ENCODE results near the gene DYNLL2. TPM values are rescaled to one million over a fixed set of nuclear protein-coding genes. Genes with fewer than 3 reads are reported as not detected.
"Not testable (repeated sequence)": the region's sequence is repeated elsewhere in the genome, so short reads cannot be mapped to it uniquely, and the experiment has no call there.

Gene DYNLL2
- total RNA-seq, 1 donor from 2014 or later = 18.3 TPM

GRCh38 chr17:58097384-58098088 lies 14.3 kb downstream of the DYNLL2 start:
- Histone ChIP-seq H3K4me3 (ENCODE audit: low read length in 3 of 3) (no peak overlapping the region), H3K9me3 (ENCODE audit: control insufficient read depth in 3 of 3, low read length in 3 of 3) (no peaks in the 10 kb centered on the region), H3K27me3 (ENCODE audit: control insufficient read depth in 3 of 3, insufficient read depth in 3 of 3, low read length in 3 of 3) (no peaks in the 10 kb centered on the region), H3K9ac (ENCODE audit: low read depth in 1 of 3, low read length in 3 of 3) (no peak overlapping the region), H3K4me1 (ENCODE audit: control insufficient read depth in 3 of 3, insufficient read depth in 3 of 3, low read length in 3 of 3) (no peaks in the 10 kb centered on the region), H3K36me3 (ENCODE audit: control insufficient read depth in 3 of 3, insufficient read depth in 3 of 3, low read length in 3 of 3) (peaks cover 2 to 10% (median 6%) of the 10 kb centered on the region in 3 donors), H3K27ac (ENCODE audit: low read depth, low read length) (no peak overlapping the region)

DNA sequence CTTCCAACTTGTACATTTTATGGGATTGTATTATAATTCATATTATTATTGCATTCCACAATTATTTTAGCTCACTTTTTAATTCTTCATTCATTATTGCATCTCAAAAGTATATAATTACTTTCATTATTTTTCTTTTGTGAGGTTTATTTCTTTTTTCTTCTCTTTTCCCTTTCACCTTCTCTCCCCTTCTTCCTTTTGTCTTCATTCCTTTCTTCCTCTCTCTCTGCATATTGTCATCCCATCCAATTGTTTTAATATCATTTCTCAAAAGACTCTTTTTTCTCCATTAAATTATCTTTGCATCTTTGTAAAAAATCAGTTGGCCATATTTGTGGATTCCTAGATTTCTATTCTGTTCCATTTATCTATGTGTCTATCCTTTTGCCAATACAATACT lies 17.3 kb downstream of the DYNLL2 start:
- H3K4me1 ChIP-seq (ENCODE audit: control insufficient read depth in 3 of 3, insufficient read depth in 3 of 3, low read length in 3 of 3) = no peaks in the 10 kb centered on the region
- H3K27ac ChIP-seq (ENCODE audit: low read depth, low read length) = no peak overlapping the region
- H3K9me3 ChIP-seq (ENCODE audit: control insufficient read depth in 3 of 3, low read length in 3 of 3) = no peaks in the 10 kb centered on the region
- no peaks in the 10 kb centered on the region for H3K36me3 ChIP-seq (ENCODE audit: control insufficient read depth in 3 of 3, insufficient read depth in 3 of 3, low read length in 3 of 3)
- no peak overlapping the region for H3K4me3 ChIP-seq (ENCODE audit: low read length in 3 of 3)
- no peak overlapping the region for H3K9ac ChIP-seq (ENCODE audit: low read depth in 1 of 3, low read length in 3 of 3)
- no peaks in the 10 kb centered on the region for H3K27me3 ChIP-seq (ENCODE audit: control insufficient read depth in 3 of 3, insufficient read depth in 3 of 3, low read length in 3 of 3)

GRCh38 chr17:58101898-58102297 lies 18.7 kb downstream of the DYNLL2 start:
- H3K27ac ChIP-seq (ENCODE audit: low read depth, low read length); H3K27me3 ChIP-seq (ENCODE audit: control insufficient read depth in 3 of 3, insufficient read depth in 3 of 3, low read length in 3 of 3); H3K36me3 ChIP-seq (ENCODE audit: control insufficient read depth in 3 of 3, insufficient read depth in 3 of 3, low read length in 3 of 3); H3K9me3 ChIP-seq (ENCODE audit: control insufficient read depth in 3 of 3, low read length in 3 of 3); H3K4me1 ChIP-seq (ENCODE audit: control insufficient read depth in 3 of 3, insufficient read depth in 3 of 3, low read length in 3 of 3); H3K9ac ChIP-seq (ENCODE audit: low read depth in 1 of 3, low read length in 3 of 3); H3K4me3 ChIP-seq (ENCODE audit: low read length in 3 of 3): not testable (repeated sequence)

GRCh38 chr17:58105093-58105492 lies 21.9 kb downstream of the DYNLL2 start:
- no peaks in the 10 kb centered on the region for H3K27me3 ChIP-seq (ENCODE audit: control insufficient read depth in 3 of 3, insufficient read depth in 3 of 3, low read length in 3 of 3)
- H3K9ac ChIP-seq (ENCODE audit: low read depth in 1 of 3, low read length in 3 of 3) = no peak overlapping the region
- H3K27ac ChIP-seq (ENCODE audit: low read depth, low read length) = no peak overlapping the region
- H3K9me3 ChIP-seq (ENCODE audit: control insufficient read depth in 3 of 3, low read length in 3 of 3) = no peaks in the 10 kb centered on the region
- no peaks in the 10 kb centered on the region for H3K4me1 ChIP-seq (ENCODE audit: control insufficient read depth in 3 of 3, insufficient read depth in 3 of 3, low read length in 3 of 3)
- H3K36me3 ChIP-seq (ENCODE audit: control insufficient read depth in 3 of 3, insufficient read depth in 3 of 3, low read length in 3 of 3) = no peaks in the 10 kb centered on the region
- H3K4me3 ChIP-seq (ENCODE audit: low read length in 3 of 3) = no peak overlapping the region

- no peaks in the 10 kb centered on the region for H3K4me1 ChIP-seq (ENCODE audit: control insufficient read depth in 3 of 3, insufficient read depth in 3 of 3, low read length in 3 of 3)
- H3K36me3 ChIP-seq (ENCODE audit: control insufficient read depth in 3 of 3, insufficient read depth in 3 of 3, low read length in 3 of 3) = no peaks in the 10 kb centered on the region
- no peaks in the 10 kb centered on the region for H3K27me3 ChIP-seq (ENCODE audit: control insufficient read depth in 3 of 3, insufficient read depth in 3 of 3, low read length in 3 of 3)
- no peak overlapping the region for H3K9ac ChIP-seq (ENCODE audit: low read depth in 1 of 3, low read length in 3 of 3)
- no peaks in the 10 kb centered on the region for H3K9me3 ChIP-seq (ENCODE audit: control insufficient read depth in 3 of 3, low read length in 3 of 3)
- no peak overlapping the region for H3K4me3 ChIP-seq (ENCODE audit: low read length in 3 of 3)
- H3K27ac ChIP-seq (ENCODE audit: low read depth, low read length) = no peak overlapping the region
These were observed 24.1 kb downstream of the DYNLL2 start for GRCh38 chr17:58107306-58107705.

GRCh38 chr17:58109197-58109596 lies 26.0 kb downstream of the DYNLL2 start:
- Histone ChIP-seq H3K9ac (ENCODE audit: low read depth in 1 of 3, low read length in 3 of 3) (no peak overlapping the region), H3K27me3 (ENCODE audit: control insufficient read depth in 3 of 3, insufficient read depth in 3 of 3, low read length in 3 of 3) (no peaks in the 10 kb centered on the region), H3K9me3 (ENCODE audit: control insufficient read depth in 3 of 3, low read length in 3 of 3) (no peaks in the 10 kb centered on the region), H3K36me3 (ENCODE audit: control insufficient read depth in 3 of 3, insufficient read depth in 3 of 3, low read length in 3 of 3) (no peaks in the 10 kb centered on the region), H3K27ac (ENCODE audit: low read depth, low read length) (no peak overlapping the region), H3K4me3 (ENCODE audit: low read length in 3 of 3) (no peak overlapping the region), H3K4me1 (ENCODE audit: control insufficient read depth in 3 of 3, insufficient read depth in 3 of 3, low read length in 3 of 3) (peaks cover 0 to 5% (median 4%) of the 10 kb centered on the region in 3 donors)

DNA sequence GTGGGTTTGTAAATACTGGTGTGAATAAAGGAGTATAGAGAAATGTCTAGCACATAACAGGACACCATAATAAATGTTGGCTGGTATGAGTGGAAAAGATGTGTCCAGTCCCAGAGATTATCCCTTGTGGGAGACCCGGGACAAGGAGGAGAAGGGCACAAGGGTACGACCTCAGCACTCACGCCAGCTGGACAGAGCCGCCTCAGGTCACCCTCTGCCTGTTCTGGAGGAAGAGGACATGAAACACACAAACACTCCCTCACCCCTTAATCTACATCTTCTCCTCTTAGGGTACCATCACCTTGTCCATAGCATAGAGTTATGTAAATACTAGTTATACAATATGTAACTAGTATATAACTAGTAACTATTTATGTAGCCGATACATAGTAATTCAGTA lies 26.8 kb downstream of the DYNLL2 start:
- Histone ChIP-seq H3K4me1 (ENCODE audit: control insufficient read depth in 3 of 3, insufficient read depth in 3 of 3, low read length in 3 of 3) (peaks cover 0 to 5% (median 4%) of the 10 kb centered on the region in 3 donors), H3K4me3 (ENCODE audit: low read length in 3 of 3) (no peak overlapping the region), H3K27ac (ENCODE audit: low read depth, low read length) (no peak overlapping the region), H3K27me3 (ENCODE audit: control insufficient read depth in 3 of 3, insufficient read depth in 3 of 3, low read length in 3 of 3) (no peaks in the 10 kb centered on the region), H3K9ac (ENCODE audit: low read depth in 1 of 3, low read length in 3 of 3) (no peak overlapping the region), H3K9me3 (ENCODE audit: control insufficient read depth in 3 of 3, low read length in 3 of 3) (no peaks in the 10 kb centered on the region), H3K36me3 (ENCODE audit: control insufficient read depth in 3 of 3, insufficient read depth in 3 of 3, low read length in 3 of 3) (no peaks in the 10 kb centered on the region)

GRCh38 chr17:58111676-58112075 lies 28.5 kb downstream of the DYNLL2 start:
- no peak overlapping the region for H3K9ac ChIP-seq (ENCODE audit: low read depth in 1 of 3, low read length in 3 of 3)
- no peaks in the 10 kb centered on the region for H3K9me3 ChIP-seq (ENCODE audit: control insufficient read depth in 3 of 3, low read length in 3 of 3)
- peaks cover 0 to 5% (median 4%) of the 10 kb centered on the region in 3 donors for H3K4me1 ChIP-seq (ENCODE audit: control insufficient read depth in 3 of 3, insufficient read depth in 3 of 3, low read length in 3 of 3)
- peaks cover 5 to 7% (median 6%) of the 10 kb centered on the region in 3 donors for H3K27me3 ChIP-seq (ENCODE audit: control insufficient read depth in 3 of 3, insufficient read depth in 3 of 3, low read length in 3 of 3)
- no peak overlapping the region for H3K4me3 ChIP-seq (ENCODE audit: low read length in 3 of 3)
- no peak overlapping the region for H3K27ac ChIP-seq (ENCODE audit: low read depth, low read length)
- no peaks in the 10 kb centered on the region for H3K36me3 ChIP-seq (ENCODE audit: control insufficient read depth in 3 of 3, insufficient read depth in 3 of 3, low read length in 3 of 3)

- H3K9ac ChIP-seq (ENCODE audit: low read depth in 1 of 3, low read length in 3 of 3) = no peak overlapping the region
- H3K27ac ChIP-seq (ENCODE audit: low read depth, low read length) = no peak overlapping the region
- H3K4me1 ChIP-seq (ENCODE audit: control insufficient read depth in 3 of 3, insufficient read depth in 3 of 3, low read length in 3 of 3) = peaks cover 0 to 5% (median 4%) of the 10 kb centered on the region in 3 donors
- peaks cover 5 to 10% (median 7%) of the 10 kb centered on the region in 3 donors for H3K27me3 ChIP-seq (ENCODE audit: control insufficient read depth in 3 of 3, insufficient read depth in 3 of 3, low read length in 3 of 3)
- H3K36me3 ChIP-seq (ENCODE audit: control insufficient read depth in 3 of 3, insufficient read depth in 3 of 3, low read length in 3 of 3) = no peaks in the 10 kb centered on the region
- H3K9me3 ChIP-seq (ENCODE audit: control insufficient read depth in 3 of 3, low read length in 3 of 3) = no peaks in the 10 kb centered on the region
- H3K4me3 ChIP-seq (ENCODE audit: low read length in 3 of 3) = peak overlapping the region in 1 of 3 donors; percentile 1
These were observed 29.9 kb downstream of the DYNLL2 start for GRCh38 chr17:58112970-58113631.

- peaks cover 0 to 5% (median 4%) of the 10 kb centered on the region in 3 donors for H3K4me1 ChIP-seq (ENCODE audit: control insufficient read depth in 3 of 3, insufficient read depth in 3 of 3, low read length in 3 of 3)
- H3K9ac ChIP-seq (ENCODE audit: low read depth in 1 of 3, low read length in 3 of 3) = no peak overlapping the region
- no peaks in the 10 kb centered on the region for H3K9me3 ChIP-seq (ENCODE audit: control insufficient read depth in 3 of 3, low read length in 3 of 3)
- no peak overlapping the region for H3K4me3 ChIP-seq (ENCODE audit: low read length in 3 of 3)
- H3K27me3 ChIP-seq (ENCODE audit: control insufficient read depth in 3 of 3, insufficient read depth in 3 of 3, low read length in 3 of 3) = peaks cover 5 to 10% (median 7%) of the 10 kb centered on the region in 3 donors
- no peaks in the 10 kb centered on the region for H3K36me3 ChIP-seq (ENCODE audit: control insufficient read depth in 3 of 3, insufficient read depth in 3 of 3, low read length in 3 of 3)
- H3K27ac ChIP-seq (ENCODE audit: low read depth, low read length) = no peak overlapping the region
These were observed 30.7 kb downstream of the DYNLL2 start for GRCh38 chr17:58113947-58114346.
